GM23338 (cell line): ENCODE data around the gene FREM3. TPM values are rescaled to one million over a fixed set of nuclear protein-coding genes. Genes with fewer than 3 reads are reported as not detected.

Experiments
- ATAC-seq: fragments of 200-7000 bp; cut with Tn5 transposase; 3 replicates; pipeline ENCODE4 v1.9.1; 2020
- DNase-seq: peaks from one replicate; pipeline ENCODE4 v3.0.0-alpha.2; 2015; ENCODE audit warnings: low spot score
- H2AFZ ChIP-seq: fragments of 200-600 bp; sonication (generic); 2 replicates; pipeline ENCODE4 v1.8.0; 2016; ENCODE audit warnings: antibody characterized with exemption, mild to moderate bottlenecking, moderate library complexity
- H3F3A ChIP-seq: fragments of 200-600 bp; sonication (generic); replicated peaks from 2 replicates; pipeline ENCODE4 v1.8.0; 2017; ENCODE audit warnings: antibody characterized with exemption, mixed run types, low read depth
- H3K27ac ChIP-seq: fragments of 200-600 bp; sonication (generic); 2 replicates; pipeline ENCODE4 v1.6.1; 2016; ENCODE audit warnings: low read depth
- H3K27me3 ChIP-seq: fragments of 200-600 bp; sonication (generic); 2 replicates; pipeline ENCODE4 v1.8.0; 2016; ENCODE audit warnings: mild to moderate bottlenecking, mixed run types, moderate library complexity; ENCODE audit not compliant: insufficient read depth
- H3K36me3 ChIP-seq: fragments of 200-600 bp; sonication (generic); 2 replicates; pipeline ENCODE4 v1.8.0; 2016; ENCODE audit warnings: mild to moderate bottlenecking; ENCODE audit not compliant: insufficient read depth
- H3K4me1 ChIP-seq: fragments of 200-600 bp; sonication (generic); 2 replicates; pipeline ENCODE4 v1.8.0; 2016; ENCODE audit warnings: mild to moderate bottlenecking, moderate library complexity; ENCODE audit not compliant: insufficient read depth
- H3K4me2 ChIP-seq: fragments of 200-600 bp; sonication (generic); 2 replicates; pipeline ENCODE4 v1.7.1; 2017; ENCODE audit warnings: mixed run types
- H3K4me3 ChIP-seq: fragments of 200-600 bp; sonication (generic); 2 replicates; pipeline ENCODE4 v1.6.1; 2016; ENCODE audit warnings: mixed run types
- H3K79me2 ChIP-seq: fragments of 200-600 bp; sonication (generic); replicated peaks from 2 replicates; pipeline ENCODE4 v1.8.0; 2017; ENCODE audit warnings: mild to moderate bottlenecking; ENCODE audit not compliant: insufficient read depth
- H3K9me2 ChIP-seq: fragments of 200-600 bp; sonication (generic); 2 replicates; pipeline ENCODE4 v1.8.0; 2017; ENCODE audit not compliant: insufficient read depth
- H4K20me1 ChIP-seq: fragments of 200-600 bp; sonication (generic); replicated peaks from 2 replicates; pipeline ENCODE4 v1.8.0; 2017; ENCODE audit warnings: mild to moderate bottlenecking; ENCODE audit not compliant: insufficient read depth
- H3K27ac Mint-ChIP-seq: 2 replicates; pipeline ENCODE4 v1.8.0; 2020; ENCODE audit warnings: inconsistent platforms, mild to moderate bottlenecking, moderate library complexity, mixed read lengths
- H3K27me3 Mint-ChIP-seq: 3 replicates; pipeline ENCODE4 v1.8.0; 2022; ENCODE audit warnings: low read depth, mild to moderate bottlenecking, moderate library complexity, mixed read lengths, inconsistent platforms; ENCODE audit not compliant: insufficient read depth, poor library complexity
- H3K36me3 Mint-ChIP-seq: 3 replicates; pipeline ENCODE4 v1.8.0; 2021; ENCODE audit warnings: low read depth, mild to moderate bottlenecking, inconsistent platforms, moderate library complexity, mixed read lengths
- H3K4me1 Mint-ChIP-seq: 3 replicates; pipeline ENCODE4 v1.8.0; 2020; ENCODE audit warnings: mild to moderate bottlenecking, inconsistent platforms, mixed read lengths
- H3K4me3 Mint-ChIP-seq: 3 replicates; pipeline ENCODE4 v1.8.0; 2021; ENCODE audit warnings: moderate library complexity, mild to moderate bottlenecking, inconsistent platforms, mixed read lengths
- H3K9me3 Mint-ChIP-seq: 3 replicates; pipeline ENCODE4 v1.8.0; 2020; ENCODE audit warnings: moderate library complexity, mild to moderate bottlenecking, inconsistent platforms, mixed read lengths
- CREB1 ChIP-seq: fragments of 250-450 bp; sonication (Bioruptor Pico); IDR thresholded peaks from 2 replicates; pipeline ENCODE4 v1.5.0; 2020; ENCODE audit warnings: low read depth, mild to moderate bottlenecking, moderate library complexity
- CTCF ChIP-seq, 2 experiments: fragments of 200-600 bp in 1 of 2; sonication (generic) in 1 of 2; conservative IDR thresholded peaks; 2 replicates each; pipeline versions ENCODE4 v1.5.1 to v1.6.1; 2016 to 2017; ENCODE audit warnings: antibody characterized with exemption in 2 of 2, low read depth in 2 of 2, mild to moderate bottlenecking in 2 of 2, moderate library complexity in 1 of 2
- ETS1 ChIP-seq: IDR thresholded peaks from 2 replicates; pipeline ENCODE4 v1.6.1; 2016; ENCODE audit warnings: antibody characterized with exemption
- EZH2 ChIP-seq: fragments of 200-600 bp; sonication (generic); IDR thresholded peaks from one replicate; pipeline ENCODE4 v1.8.0; 2017; ENCODE audit warnings: antibody characterized with exemption, mild to moderate bottlenecking, low read depth; ENCODE audit not compliant: unreplicated experiment
- EZH2phosphoT487 ChIP-seq: fragments of 200-600 bp; sonication (generic); IDR thresholded peaks from one replicate; pipeline ENCODE4 v1.8.1; 2018; ENCODE audit warnings: antibody characterized with exemption; ENCODE audit not compliant: unreplicated experiment
- JUNB ChIP-seq: IDR thresholded peaks from one replicate; pipeline ENCODE4 v1.6.1; 2016; ENCODE audit warnings: antibody characterized with exemption; ENCODE audit not compliant: unreplicated experiment
- NANOG ChIP-seq: IDR thresholded peaks from 2 replicates; pipeline ENCODE4 v1.6.1; 2016; ENCODE audit warnings: antibody characterized with exemption, borderline replicate concordance
- POLR2AphosphoS5 ChIP-seq: IDR thresholded peaks from 2 replicates; pipeline ENCODE4 v1.6.1; 2016; ENCODE audit warnings: antibody characterized with exemption, low read depth
- REST ChIP-seq: IDR thresholded peaks from one replicate; pipeline ENCODE4 v1.6.1; 2018; ENCODE audit warnings: antibody characterized with exemption; ENCODE audit not compliant: unreplicated experiment
- STAT1 ChIP-seq: IDR thresholded peaks from one replicate; pipeline ENCODE4 v1.6.1; 2016; ENCODE audit warnings: antibody characterized with exemption; ENCODE audit not compliant: unreplicated experiment
- ZNF114 ChIP-seq: fragments of 250-450 bp; sonication (Bioruptor Pico); IDR thresholded peaks from 2 replicates; pipeline ENCODE4 v1.5.0; 2020; ENCODE audit warnings: mild to moderate bottlenecking, moderate library complexity
- ZNF331 ChIP-seq: fragments of 250-450 bp; sonication (Bioruptor Pico); IDR thresholded peaks from 2 replicates; pipeline ENCODE4 v1.5.0; 2020; ENCODE audit warnings: low read depth, mild to moderate bottlenecking, moderate library complexity
- ZNF462 ChIP-seq: fragments of 250-450 bp; sonication (Bioruptor Pico); IDR thresholded peaks from 2 replicates; pipeline ENCODE4 v1.5.0; 2020; ENCODE audit warnings: mild to moderate bottlenecking, moderate library complexity
- polyA plus RNA-seq: library from polyadenylated mRNA; unstranded; fragments of >200 nt; fragmentation: Nextera tagmentation; extraction: Ambion mirVana; gene quantifications from 2 replicates; pipeline ENCODE4 v1.2.1, GENCODE V29; 2016
- total RNA-seq: library from RNA; depleted of rRNA; stranded (reverse); fragments of >200 nt; shearing (Covaris generic); gene quantifications from 2 replicates; pipeline ENCODE4 v1.2.3, GENCODE V29; 2014

Gene FREM3
- total and polyA plus RNA-seq, 2 experiments from 2014 or later, result 0.03 to 0.07 TPM

GRCh38 chr4:143585548-143585947, 114.9 kb downstream of the FREM3 start:
- Histone ChIP-seq H3K27ac (no peak overlapping the region), H2AFZ (no peak overlapping the region), H3K36me3 (no peaks in the 10 kb centered on the region), H3K4me1 (no peaks in the 10 kb centered on the region), H3K4me3 (no peak overlapping the region), H3K4me2 (no peak overlapping the region), H3K79me2 (no peaks in the 10 kb centered on the region), H3F3A (no peaks in the 10 kb centered on the region), H4K20me1 (no peaks in the 10 kb centered on the region), H3K27me3 (no peaks in the 10 kb centered on the region), H3K9me2 (no peaks in the 10 kb centered on the region)
- ATAC-seq (no peak), DNase-seq (no peak)
- H3K36me3 Mint-ChIP-seq, result no peaks in the 10 kb centered on the region
- no peak overlapping the region for H3K27ac Mint-ChIP-seq
- no peaks in the 10 kb centered on the region for H3K27me3 Mint-ChIP-seq
- H3K4me3 Mint-ChIP-seq, result no peak overlapping the region
- H3K9me3 Mint-ChIP-seq, result peaks cover 8% of the 10 kb centered on the region; the same call in 2 of the 3 replicates
- TF ChIP-seq EZH2phosphoT487, result no peak
- no peak for TF ChIP-seq ZNF331
- TF ChIP-seq ZNF462 (CRISPR knock-in tag), result no peak
- no peak for TF ChIP-seq JUNB
- no peak for TF ChIP-seq EZH2
- TF ChIP-seq CTCF (conservative IDR thresholded peaks at IDR 0.05; ENCODE audit: low read depth in 2 of 2), result no peak
- TF ChIP-seq POLR2AphosphoS5, result no peak
- no peak for TF ChIP-seq ETS1
- no peak for TF ChIP-seq REST
- TF ChIP-seq NANOG, result no peak
- TF ChIP-seq ZNF114 (CRISPR knock-in tag), result no peak
- no peak for TF ChIP-seq STAT1
- TF ChIP-seq CREB1, result no peak
- H3K4me1 Mint-ChIP-seq, result no peaks in the 10 kb centered on the region; the same call in 1 of the 3 replicates
